ENCODE measurements around the gene SDR9C7. TPM values are rescaled to one million over a fixed set of nuclear protein-coding genes. Genes with fewer than 3 reads are reported as not detected.
A peak's percentile ranks its signal among the peaks of the same experiment; 100 is the strongest.

SDR9C7 gene
- total and polyA plus RNA-seq, 3 donors from 2014 or later: 0.43 to 0.46 TPM; not detected in 1

DNA sequence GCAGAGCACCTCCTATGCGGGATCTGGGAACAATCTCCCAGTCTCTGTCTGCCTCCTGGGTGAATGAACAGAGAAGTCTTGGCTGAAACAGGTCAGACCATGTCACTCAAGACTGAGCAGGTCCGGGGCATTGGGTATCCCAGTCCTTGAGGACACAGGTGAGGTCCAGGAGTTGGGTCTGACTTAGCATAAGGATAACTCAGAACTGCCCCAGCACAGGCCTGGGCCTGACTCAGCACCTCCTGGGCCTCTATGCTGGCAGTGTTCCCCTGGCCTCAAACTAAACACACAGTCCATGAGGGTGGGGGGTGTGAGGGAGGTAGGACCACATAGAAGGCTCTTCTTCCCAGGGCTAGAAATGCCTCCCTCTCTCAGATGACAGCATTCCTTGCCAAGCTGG is 1.5 kb upstream of the SDR9C7 start:
- TF ChIP-seq POLR2A (IDR thresholded peaks at IDR 0.05) (no peak), CTCF (IDR thresholded peaks at IDR 0.05) (no peak)
- Histone ChIP-seq H3K27me3 (no peaks in the 10 kb centered on the region), H3K9me3 (no peaks in the 10 kb centered on the region), H3K27ac (no peak overlapping the region), H3K4me3 (no peak overlapping the region), H3K4me1 (peaks cover 7% of the 10 kb centered on the region), H3K36me3 (ENCODE audit: low read depth, missing control alignments) (no peaks in the 10 kb centered on the region)
- intact Hi-C loops (cut with DNase I; ENCODE audit: low total_unique reads): no loop called here
- WGBS, 2 donors: 92 to 94% methylated on average over 2 of the region's 2 CpGs
- no peak for DNase-seq

- DNase-seq: no peak
- Histone ChIP-seq H3K4me3 (no peak overlapping the region), H3K9me3 (no peaks in the 10 kb centered on the region), H3K36me3 (ENCODE audit: low read depth, missing control alignments) (no peaks in the 10 kb centered on the region), H3K27ac (no peak overlapping the region), H3K4me1 (peaks cover 7% of the 10 kb centered on the region), H3K27me3 (no peaks in the 10 kb centered on the region)
- no peak for TF ChIP-seq POLR2A (IDR thresholded peaks at IDR 0.05)
- WGBS, 2 donors: 75 to 89% methylated on average over 2 of the region's 2 CpGs
- intact Hi-C loops (cut with DNase I; ENCODE audit: low total_unique reads): no loop called here
These were observed 949 bp upstream of the SDR9C7 start for GRCh38 chr12:56935157-56935556.

DNA sequence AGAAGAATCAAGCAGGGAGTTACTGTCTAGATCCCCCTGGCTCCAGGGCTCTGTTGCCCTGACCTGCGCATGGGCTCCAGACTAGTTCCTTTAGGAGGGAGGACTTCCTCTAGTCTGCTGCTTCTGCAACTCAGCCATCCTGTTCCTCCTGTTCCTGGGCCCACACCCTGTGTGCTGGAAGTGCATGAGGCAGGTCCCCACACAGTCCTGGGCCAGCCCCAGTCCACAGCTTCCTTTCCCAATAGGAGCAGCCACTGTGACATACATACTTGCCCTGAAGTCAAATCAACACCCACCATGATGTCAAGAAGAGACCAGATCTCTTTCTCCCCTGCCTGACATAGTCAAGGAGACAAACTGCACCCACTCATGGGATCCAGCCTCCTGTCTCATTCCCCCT is 1.3 kb downstream of the SDR9C7 start:
- peak overlapping the region in 1 of 2 donors; percentile 17 for H3K27ac ChIP-seq
- DNase-seq: no peak
- no peak overlapping the region for H3K4me3 ChIP-seq
- no peaks in the 10 kb centered on the region for H3K9me3 ChIP-seq
- WGBS, 2 donors: 84 to 90% methylated on average over 1 of the region's 1 CpG
- TF ChIP-seq POLR2A (IDR thresholded peaks at IDR 0.05) (no peak), CTCF (IDR thresholded peaks at IDR 0.05) (no peak)
- no peaks in the 10 kb centered on the region for H3K27me3 ChIP-seq
- H3K4me1 ChIP-seq: peaks cover 7% of the 10 kb centered on the region
- intact Hi-C loops (cut with DNase I; ENCODE audit: low total_unique reads): no loop called here
- no peaks in the 10 kb centered on the region for H3K36me3 ChIP-seq (ENCODE audit: low read depth, missing control alignments)

- TF ChIP-seq CTCF (IDR thresholded peaks at IDR 0.05): no peak
- Histone ChIP-seq H3K36me3 (ENCODE audit: low read depth, missing control alignments) (no peaks in the 10 kb centered on the region), H3K27me3 (no peaks in the 10 kb centered on the region), H3K4me3 (no peak overlapping the region), H3K27ac (peak overlapping the region in 1 of 2 donors; percentile 17), H3K4me1 (peaks cover 7% of the 10 kb centered on the region), H3K9me3 (no peaks in the 10 kb centered on the region)
- no peak for DNase-seq
- 50% methylated on average over 5 of the region's 5 CpGs for WGBS, 2 donors
- intact Hi-C loops (cut with DNase I; ENCODE audit: low total_unique reads): no loop called here
These were observed 2.1 kb downstream of the SDR9C7 start for GRCh38 chr12:56932146-56932545.

DNA sequence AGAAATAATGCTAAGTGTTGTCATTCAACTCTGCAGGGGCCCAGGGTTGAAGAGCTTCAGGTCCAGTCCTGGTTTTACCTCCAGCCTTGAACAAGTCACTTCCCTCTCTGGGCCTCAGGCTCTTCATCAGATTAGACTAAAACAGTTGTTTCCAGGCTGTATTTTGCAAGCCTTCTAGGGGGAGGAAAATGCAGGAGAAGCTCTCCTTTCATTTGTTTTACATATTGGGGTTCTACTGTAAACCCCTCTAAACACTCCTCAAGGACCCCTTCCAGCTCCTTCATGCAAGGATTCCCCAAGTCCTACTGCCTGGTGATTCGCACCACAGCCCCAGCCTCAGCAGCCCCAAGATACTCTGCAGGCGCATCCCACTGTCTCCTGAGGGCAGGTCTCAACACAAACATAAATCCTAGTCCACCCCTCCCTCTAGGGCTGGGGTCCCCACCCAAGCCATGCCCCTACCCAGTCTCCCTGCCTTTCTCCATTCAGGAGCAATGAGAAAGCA is 2.7 kb downstream of the SDR9C7 start:
- intact Hi-C loops (cut with DNase I; ENCODE audit: low total_unique reads): no loop called here
- Histone ChIP-seq H3K27me3 (no peaks in the 10 kb centered on the region), H3K4me3 (no peak overlapping the region), H3K27ac (peak overlapping the region in 1 of 2 donors; percentile 17), H3K4me1 (peaks cover 7% of the 10 kb centered on the region), H3K36me3 (ENCODE audit: low read depth, missing control alignments) (no peaks in the 10 kb centered on the region), H3K9me3 (no peaks in the 10 kb centered on the region)
- peak; percentile 44 for DNase-seq
- WGBS, 2 donors: 63 to 79% methylated on average over 2 of the region's 2 CpGs
- TF ChIP-seq POLR2A (IDR thresholded peaks at IDR 0.05): no peak
- no peak for TF ChIP-seq CTCF (IDR thresholded peaks at IDR 0.05)
